Panc1 (cell line): ENCODE results near the gene SLC51A. TPM values are rescaled to one million over a fixed set of nuclear protein-coding genes. Genes with fewer than 3 reads are reported as not detected.

Source experiments
- ATAC-seq: fragments of 200-7000 bp; cut with Tn5 transposase; 2 replicates; pipeline ENCODE4 v1.9.1; 2020; ENCODE audit warnings: mild to moderate bottlenecking, moderate library complexity
- BruUV-seq: library from RNA; stranded (reverse); fragments of 400-500 nt; replicated peaks from 2 replicates; lab custom pipeline; 2021; lab: Mats Ljungman, UMichigan
- CTCF ChIA-PET: fragments of 300-600 bp; sonication (Branson Sonifier 250); formaldehyde crosslinking; loops from one replicate; lab custom pipeline; 2022; ENCODE audit warnings: antibody characterized with exemption; lab: Charles Lee
- POLR2A ChIA-PET: fragments of 300-600 bp; sonication (Branson Sonifier 250); formaldehyde crosslinking; loops from one replicate; lab custom pipeline; 2022; ENCODE audit warnings: antibody characterized with exemption; lab: Charles Lee
- DNase-seq: peaks from one replicate; pipeline ENCODE4 v3.0.0-alpha.2; 2010; ENCODE audit warnings: low read depth, low spot score
- H3K27ac ChIP-seq: 2 replicates; pipeline ENCODE4 v1.5.1; 2011; ENCODE audit warnings: mild to moderate bottlenecking, low read length, inconsistent platforms
- H3K27me3 ChIP-seq: fragments of 200-500 bp; sonication (Bioruptor generic); 2 replicates; pipeline ENCODE4 v1.6.0; 2014; ENCODE audit warnings: low read length, inconsistent platforms; ENCODE audit not compliant: control insufficient read depth, insufficient read depth
- H3K36me3 ChIP-seq: fragments of 200-500 bp; sonication (Bioruptor generic); 2 replicates; pipeline ENCODE4 v1.5.1; 2014; ENCODE audit warnings: inconsistent platforms, mild to moderate bottlenecking, low read length, moderate library complexity; ENCODE audit not compliant: control insufficient read depth, insufficient read depth
- H3K4me1 ChIP-seq: 2 replicates; pipeline ENCODE4 v1.5.1; 2011; ENCODE audit warnings: inconsistent platforms, mild to moderate bottlenecking, low read length, moderate library complexity; ENCODE audit not compliant: control insufficient read depth, insufficient read depth
- H3K4me3 ChIP-seq, 2 experiments: 2 replicates each; pipeline ENCODE4 v1.5.1; 2011 to 2012; ENCODE audit warnings: low read depth in 2 of 2, low read length in 2 of 2, mild to moderate bottlenecking in 2 of 2, inconsistent platforms in 1 of 2, moderate library complexity in 1 of 2
- H3K9me3 ChIP-seq: fragments of 200-500 bp; sonication (Bioruptor generic); 2 replicates; pipeline ENCODE4 v1.5.1; 2014; ENCODE audit warnings: low read depth, mild to moderate bottlenecking, inconsistent platforms, low read length, moderate library complexity; ENCODE audit not compliant: control insufficient read depth, insufficient read depth
- POLR2AphosphoS5 ChIP-seq: IDR thresholded peaks from 2 replicates; pipeline ENCODE4 v1.6.1; 2012; ENCODE audit warnings: mild to moderate bottlenecking, low read depth, low read length, moderate library complexity
- REST ChIP-seq, 2 experiments: IDR thresholded peaks; 2 replicates each; pipeline ENCODE4 v1.6.1; 2011 to 2012; ENCODE audit warnings: low read depth in 2 of 2, control low read depth in 1 of 2, low read length in 1 of 2, mild to moderate bottlenecking in 1 of 2, moderate library complexity in 1 of 2; ENCODE audit not compliant: insufficient read depth in 1 of 2
- SIN3A ChIP-seq: IDR thresholded peaks from 2 replicates; pipeline ENCODE4 v1.6.1; 2012; ENCODE audit warnings: low read depth, mild to moderate bottlenecking, low read length, moderate library complexity, borderline replicate concordance; ENCODE audit not compliant: insufficient read depth
- TCF7L2 ChIP-seq: IDR thresholded peaks from 2 replicates; pipeline ENCODE4 v1.6.1; 2011; ENCODE audit warnings: mild to moderate bottlenecking, low read depth, low read length, inconsistent platforms
- in situ Hi-C: cut with HindIII; loops from 2 replicates; pipeline ENCODE4 v1.10.0; 2016; ENCODE audit warnings: low sequenced_read_pairs, low pct_unique_long_range_greater_than_20kb
- intact Hi-C: fragments of 100-400 bp; cut with micrococcal nuclease; formaldehyde crosslinking; loops from one replicate; pipeline ENCODE4 v1.10.0; 2022; ENCODE audit not compliant: unreplicated experiment
- total RNA-seq: library from RNA; stranded (reverse); gene quantifications from one replicate; pipeline ENCODE4 v1.2.1, GENCODE V29; 2021; ENCODE audit not compliant: unreplicated experiment
- TF ChIP-seq, protein P1 (sequence below): fragments of 450-650 bp; IDR thresholded peaks from 2 replicates; pipeline ENCODE4 v1.5.1; 2017; ENCODE audit warnings: mild to moderate bottlenecking

SLC51A gene
- total RNA-seq, 1 experiment from 2014 or later, result not detected

DNA sequence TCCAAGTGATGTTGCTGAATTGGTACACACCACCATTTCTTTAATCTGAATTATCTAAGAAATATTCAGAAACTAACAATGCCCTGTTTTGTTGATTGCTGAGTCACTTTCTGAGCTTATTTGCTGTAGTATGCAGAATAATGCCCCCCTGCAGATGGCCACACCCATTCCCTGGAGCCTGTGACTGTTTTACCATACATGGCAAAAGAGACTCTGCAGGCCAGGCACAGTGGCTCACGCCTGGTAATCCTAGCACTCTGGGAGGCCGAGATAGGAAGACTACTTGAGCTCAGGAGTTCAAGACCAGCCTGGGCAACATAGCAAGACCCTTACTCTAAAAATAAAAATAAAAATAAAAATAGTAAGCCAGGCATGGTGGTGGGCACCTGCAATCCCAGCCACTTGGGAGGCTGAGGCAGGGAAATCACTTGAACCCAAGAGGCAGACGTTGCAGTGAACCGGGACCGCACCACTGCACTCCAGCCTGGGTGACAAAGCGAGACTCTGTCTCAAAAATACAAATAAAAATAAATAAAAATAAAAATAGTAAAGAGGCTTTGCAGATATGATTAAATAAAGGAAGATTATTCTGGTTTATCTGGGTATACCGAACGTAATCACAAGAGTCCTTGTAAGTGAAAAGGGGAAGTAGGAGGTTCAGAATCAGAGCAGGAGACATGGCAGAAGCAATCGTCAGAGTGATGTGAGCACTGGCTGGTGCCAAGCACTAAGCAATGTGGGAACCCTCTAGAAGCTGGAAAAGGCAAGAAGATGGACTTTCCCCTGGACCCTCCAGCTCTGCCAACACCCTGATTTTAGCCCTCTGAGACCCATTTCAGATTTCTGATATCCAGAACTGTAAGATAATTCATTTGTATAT, 52.2 kb downstream of the SLC51A start:
- TF ChIP-seq, protein P1, sequence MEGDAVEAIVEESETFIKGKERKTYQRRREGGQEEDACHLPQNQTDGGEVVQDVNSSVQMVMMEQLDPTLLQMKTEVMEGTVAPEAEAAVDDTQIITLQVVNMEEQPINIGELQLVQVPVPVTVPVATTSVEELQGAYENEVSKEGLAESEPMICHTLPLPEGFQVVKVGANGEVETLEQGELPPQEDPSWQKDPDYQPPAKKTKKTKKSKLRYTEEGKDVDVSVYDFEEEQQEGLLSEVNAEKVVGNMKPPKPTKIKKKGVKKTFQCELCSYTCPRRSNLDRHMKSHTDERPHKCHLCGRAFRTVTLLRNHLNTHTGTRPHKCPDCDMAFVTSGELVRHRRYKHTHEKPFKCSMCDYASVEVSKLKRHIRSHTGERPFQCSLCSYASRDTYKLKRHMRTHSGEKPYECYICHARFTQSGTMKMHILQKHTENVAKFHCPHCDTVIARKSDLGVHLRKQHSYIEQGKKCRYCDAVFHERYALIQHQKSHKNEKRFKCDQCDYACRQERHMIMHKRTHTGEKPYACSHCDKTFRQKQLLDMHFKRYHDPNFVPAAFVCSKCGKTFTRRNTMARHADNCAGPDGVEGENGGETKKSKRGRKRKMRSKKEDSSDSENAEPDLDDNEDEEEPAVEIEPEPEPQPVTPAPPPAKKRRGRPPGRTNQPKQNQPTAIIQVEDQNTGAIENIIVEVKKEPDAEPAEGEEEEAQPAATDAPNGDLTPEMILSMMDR, result no peak
- no peak for TF ChIP-seq REST (IDR thresholded peaks at IDR 0.05; ENCODE audit: insufficient read depth in 1 of 2, low read depth in 2 of 2, low read length in 1 of 2)
- TF ChIP-seq POLR2AphosphoS5, result no peak
- no peak for TF ChIP-seq TCF7L2
- TF ChIP-seq SIN3A, result no peak
- intact Hi-C loops (no loop called here), in situ Hi-C loops (no loop called here)
- Histone ChIP-seq H3K4me1 (no peaks in the 10 kb centered on the region), H3K9me3 (no peaks in the 10 kb centered on the region), H3K4me3 (no peak overlapping the region), H3K27me3 (no peaks in the 10 kb centered on the region), H3K36me3 (no peaks in the 10 kb centered on the region), H3K27ac (no peak overlapping the region)
- CTCF ChIA-PET, result interaction anchor here (0.7 kb wide), 2 partner anchors 81 to 244 kb away, joined by 3 to 5 read pairs; no protein-coding TSS in a partner anchor
- BruUV-seq, result no TSS peak
- ATAC-seq (no peak), DNase-seq (no peak)
- POLR2A ChIA-PET, result interaction anchor here (0.7 kb wide), 1 partner anchor 30 kb away, joined by 5 read pairs; no protein-coding TSS in a partner anchor

GRCh38 chr3:196270499-196270898, 54.2 kb downstream of the SLC51A start:
- no peaks in the 10 kb centered on the region for H3K27me3 ChIP-seq
- no peaks in the 10 kb centered on the region for H3K4me1 ChIP-seq
- no peak for ATAC-seq
- ChIA-PET CTCF (no interaction called here), POLR2A (interaction anchor here (1.1 kb wide), 1 partner anchor 14 kb away, joined by 3 read pairs; no protein-coding TSS in a partner anchor)
- H3K4me3 ChIP-seq, result no peak overlapping the region
- intact Hi-C loops (no loop called here), in situ Hi-C loops (no loop called here)
- BruUV-seq, result no TSS peak
- H3K9me3 ChIP-seq, result no peaks in the 10 kb centered on the region
- no peak for DNase-seq
- H3K36me3 ChIP-seq, result no peaks in the 10 kb centered on the region
- no peak overlapping the region for H3K27ac ChIP-seq
- TF ChIP-seq, protein P1, result no peak
- no peak for TF ChIP-seq SIN3A
- TF ChIP-seq TCF7L2, result no peak
- no peak for TF ChIP-seq REST (IDR thresholded peaks at IDR 0.05; ENCODE audit: insufficient read depth in 1 of 2, low read depth in 2 of 2, low read length in 1 of 2)
- no peak for TF ChIP-seq POLR2AphosphoS5
